DND-41 (cell line): ENCODE measurements around the gene SHB.

ENCODE experiments used
- ATAC-seq: fragments of 200-7000 bp; cut with Tn5 transposase; 3 replicates; pipeline ENCODE4 v1.9.1; 2021; ENCODE audit warnings: low read depth; ENCODE audit not compliant: insufficient read depth
- DNase-seq: peaks from one replicate; pipeline ENCODE4 v3.0.0-alpha.2; 2020
- H2AFZ ChIP-seq: 2 replicates; pipeline ENCODE4 v1.6.0; 2012; ENCODE audit warnings: low read depth, low read length
- H3K27ac ChIP-seq: 2 replicates; pipeline ENCODE4 v1.5.1; 2012; ENCODE audit warnings: low read length, inconsistent platforms
- H3K27me3 ChIP-seq: fragments of 200-600 bp; sonication (generic); 2 replicates; pipeline ENCODE4 v1.6.0; 2012; ENCODE audit warnings: low read length, mild to moderate bottlenecking, inconsistent platforms; ENCODE audit not compliant: insufficient read depth, poor library complexity
- H3K36me3 ChIP-seq: 2 replicates; pipeline ENCODE4 v1.5.1; 2012; ENCODE audit warnings: low read length, inconsistent platforms; ENCODE audit not compliant: insufficient read depth
- H3K4me1 ChIP-seq: 2 replicates; pipeline ENCODE4 v1.5.1; 2012; ENCODE audit warnings: mild to moderate bottlenecking, low read length; ENCODE audit not compliant: insufficient read depth
- H3K4me2 ChIP-seq: 2 replicates; pipeline ENCODE4 v1.6.0; 2012; ENCODE audit warnings: mild to moderate bottlenecking, moderate library complexity, low read length, inconsistent platforms; ENCODE audit not compliant: insufficient read depth
- H3K4me3 ChIP-seq, 2 experiments: fragments of 200-600 bp in 1 of 2; shearing (Covaris generic) in 1 of 2; 2 replicates each; pipeline ENCODE4 v1.5.1; 2012 to 2016; ENCODE audit warnings: inconsistent platforms in 2 of 2, low read length in 2 of 2, mild to moderate bottlenecking in 2 of 2, low read depth in 1 of 2, moderate library complexity in 1 of 2
- H3K79me2 ChIP-seq: 2 replicates; pipeline ENCODE4 v1.6.0; 2012; ENCODE audit warnings: low read length, inconsistent platforms; ENCODE audit not compliant: insufficient read depth
- H3K9ac ChIP-seq: 2 replicates; pipeline ENCODE4 v1.6.0; 2012; ENCODE audit warnings: low read depth, mild to moderate bottlenecking, inconsistent platforms, low read length, moderate library complexity
- H3K9me3 ChIP-seq: 2 replicates; pipeline ENCODE4 v1.5.1; 2012; ENCODE audit warnings: low read length, moderate library complexity, mild to moderate bottlenecking, inconsistent platforms; ENCODE audit not compliant: insufficient read depth, severe bottlenecking
- H4K20me1 ChIP-seq: 2 replicates; pipeline ENCODE4 v1.6.0; 2012; ENCODE audit warnings: low read length; ENCODE audit not compliant: insufficient read depth
- EZH2 ChIP-seq: IDR thresholded peaks from 3 replicates; pipeline ENCODE4 v1.6.1; 2012; ENCODE audit warnings: borderline replicate concordance, low read depth, mild to moderate bottlenecking, moderate library complexity, low read length, inconsistent platforms; ENCODE audit not compliant: severe bottlenecking
- TF ChIP-seq, protein P1 (sequence below): IDR thresholded peaks from 2 replicates; pipeline ENCODE4 v1.5.1; 2012; ENCODE audit warnings: borderline replicate concordance, low read length, moderate library complexity, mild to moderate bottlenecking; ENCODE audit not compliant: poor library complexity, severe bottlenecking; ENCODE audit errors: extremely low read depth

Gene SHB

GRCh38 chr9:37908698-37909186 lies 160.3 kb downstream of the SHB start:
- Histone ChIP-seq H3K36me3 (no peaks in the 10 kb centered on the region), H2AFZ (no peak overlapping the region), H3K79me2 (peaks cover 12% of the 10 kb centered on the region), H3K4me3 (no peak overlapping the region), H3K9me3 (no peaks in the 10 kb centered on the region), H4K20me1 (no peaks in the 10 kb centered on the region), H3K27me3 (no peaks in the 10 kb centered on the region), H3K27ac (no peak overlapping the region), H3K4me1 (peaks cover 12% of the 10 kb centered on the region), H3K9ac (no peak overlapping the region), H3K4me2 (no peak overlapping the region)
- no peak for ATAC-seq
- TF ChIP-seq, protein P1, sequence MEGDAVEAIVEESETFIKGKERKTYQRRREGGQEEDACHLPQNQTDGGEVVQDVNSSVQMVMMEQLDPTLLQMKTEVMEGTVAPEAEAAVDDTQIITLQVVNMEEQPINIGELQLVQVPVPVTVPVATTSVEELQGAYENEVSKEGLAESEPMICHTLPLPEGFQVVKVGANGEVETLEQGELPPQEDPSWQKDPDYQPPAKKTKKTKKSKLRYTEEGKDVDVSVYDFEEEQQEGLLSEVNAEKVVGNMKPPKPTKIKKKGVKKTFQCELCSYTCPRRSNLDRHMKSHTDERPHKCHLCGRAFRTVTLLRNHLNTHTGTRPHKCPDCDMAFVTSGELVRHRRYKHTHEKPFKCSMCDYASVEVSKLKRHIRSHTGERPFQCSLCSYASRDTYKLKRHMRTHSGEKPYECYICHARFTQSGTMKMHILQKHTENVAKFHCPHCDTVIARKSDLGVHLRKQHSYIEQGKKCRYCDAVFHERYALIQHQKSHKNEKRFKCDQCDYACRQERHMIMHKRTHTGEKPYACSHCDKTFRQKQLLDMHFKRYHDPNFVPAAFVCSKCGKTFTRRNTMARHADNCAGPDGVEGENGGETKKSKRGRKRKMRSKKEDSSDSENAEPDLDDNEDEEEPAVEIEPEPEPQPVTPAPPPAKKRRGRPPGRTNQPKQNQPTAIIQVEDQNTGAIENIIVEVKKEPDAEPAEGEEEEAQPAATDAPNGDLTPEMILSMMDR, result no peak
- TF ChIP-seq EZH2, result no peak
- DNase-seq, result no peak

DNA sequence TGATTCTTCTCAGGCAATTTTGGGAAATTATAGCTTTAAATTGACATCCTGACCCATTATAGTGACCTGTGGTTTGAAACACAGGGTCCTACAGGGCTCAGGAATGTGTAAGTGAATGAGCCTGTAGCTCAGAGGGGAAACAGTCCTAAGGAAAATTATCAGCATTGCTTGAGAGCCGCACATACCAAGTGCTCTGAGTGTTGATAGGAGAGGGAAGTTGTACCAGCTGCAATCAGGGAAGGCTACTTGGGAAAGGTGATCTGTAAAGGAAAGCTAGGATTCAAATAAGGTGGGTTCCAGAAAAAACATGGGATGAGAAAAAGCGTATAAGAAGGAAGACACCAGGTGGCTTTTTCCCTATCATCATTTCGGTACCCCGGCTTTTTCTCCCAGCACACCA lies 160.7 kb downstream of the SHB start:
- Histone ChIP-seq H3K9ac (no peak overlapping the region), H3K27ac (no peak overlapping the region), H3K9me3 (no peaks in the 10 kb centered on the region), H3K4me3 (no peak overlapping the region), H4K20me1 (no peaks in the 10 kb centered on the region), H3K4me2 (no peak overlapping the region), H3K36me3 (no peaks in the 10 kb centered on the region), H2AFZ (no peak overlapping the region), H3K4me1 (peaks cover 13% of the 10 kb centered on the region), H3K79me2 (peaks cover 16% of the 10 kb centered on the region), H3K27me3 (no peaks in the 10 kb centered on the region)
- no peak for DNase-seq
- TF ChIP-seq, protein P1, result no peak
- no peak for TF ChIP-seq EZH2
- ATAC-seq, result no peak

DNA sequence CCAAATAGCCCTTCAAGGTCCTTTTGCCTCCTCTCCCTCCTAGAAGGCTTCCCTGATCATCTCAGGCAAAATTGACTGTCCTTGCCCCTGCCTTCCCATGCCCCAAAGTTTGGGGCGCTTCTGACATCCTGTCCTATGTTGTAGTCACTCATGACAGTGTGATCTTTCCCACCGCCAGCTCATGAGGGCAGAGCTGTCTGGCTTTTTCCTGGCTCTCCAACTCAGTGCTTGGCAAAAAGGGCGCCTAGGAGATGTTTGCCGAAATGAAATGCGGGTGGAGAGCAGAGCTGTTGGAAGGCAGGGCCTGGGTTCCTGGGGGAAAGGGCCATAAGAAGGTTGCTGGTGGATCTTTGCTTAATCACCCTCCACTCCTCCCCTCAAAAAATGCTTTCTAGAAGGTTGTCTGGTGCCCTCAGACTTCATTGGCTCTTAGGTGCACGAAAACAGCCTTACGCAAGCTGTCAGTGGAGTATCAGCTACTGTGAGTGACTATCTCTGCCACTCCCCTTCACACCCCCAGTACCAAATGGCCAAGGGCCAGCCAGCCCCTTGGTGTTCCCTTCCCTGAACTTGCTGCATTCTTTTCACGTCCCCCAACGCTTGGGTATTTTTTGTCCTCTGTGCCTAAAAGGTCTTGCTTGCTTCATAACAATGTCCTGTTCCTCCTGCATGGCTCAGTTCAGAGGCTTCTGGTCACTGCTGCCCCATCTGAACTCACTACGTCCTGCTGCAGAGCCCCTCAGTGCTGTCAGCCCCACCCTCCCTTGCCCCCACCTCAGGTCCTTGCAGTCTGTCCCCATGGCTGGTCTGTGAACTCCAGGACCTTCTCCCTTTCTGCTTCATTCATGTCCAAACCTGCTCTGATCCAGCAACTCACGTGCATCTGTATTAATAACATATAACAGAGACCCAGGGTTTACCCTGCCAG lies 162.5 kb downstream of the SHB start:
- H3K4me2 ChIP-seq, result no peak overlapping the region
- H3K4me3 ChIP-seq, result no peak overlapping the region
- H3K27me3 ChIP-seq, result no peaks in the 10 kb centered on the region
- H3K79me2 ChIP-seq, result peaks cover 33% of the 10 kb centered on the region
- no peak overlapping the region for H3K9ac ChIP-seq
- H3K27ac ChIP-seq, result no peak overlapping the region
- no peak for TF ChIP-seq EZH2
- TF ChIP-seq, protein P1, result no peak
- no peak overlapping the region for H2AFZ ChIP-seq
- H3K4me1 ChIP-seq, result peaks cover 30% of the 10 kb centered on the region
- ATAC-seq (no peak), DNase-seq (no peak)
- no peaks in the 10 kb centered on the region for H3K36me3 ChIP-seq
- no peaks in the 10 kb centered on the region for H3K9me3 ChIP-seq
- no peaks in the 10 kb centered on the region for H4K20me1 ChIP-seq

DNA sequence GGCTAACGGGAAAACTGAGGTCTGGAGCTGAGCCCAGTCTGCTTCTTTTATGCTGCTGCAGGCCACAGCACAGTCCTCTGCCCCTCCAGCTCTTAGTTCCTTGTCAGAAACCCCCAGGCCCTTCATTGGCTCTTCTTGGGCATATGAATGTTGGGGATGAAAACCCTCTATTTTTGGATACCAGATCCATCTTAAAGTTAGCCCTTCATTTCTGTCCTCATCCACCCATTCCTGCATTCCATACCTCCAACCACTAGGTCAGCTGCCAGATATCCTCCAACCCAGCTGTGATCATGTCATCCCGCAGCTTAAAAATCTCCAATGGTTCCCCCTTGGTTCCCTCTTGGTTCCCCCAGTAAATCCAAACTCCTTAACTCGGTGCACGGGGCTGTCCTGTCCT lies 163.3 kb downstream of the SHB start:
- Histone ChIP-seq H3K4me1 (peaks cover 31% of the 10 kb centered on the region), H3K36me3 (no peaks in the 10 kb centered on the region), H3K9ac (no peak overlapping the region), H3K79me2 (peaks cover 40% of the 10 kb centered on the region), H4K20me1 (no peaks in the 10 kb centered on the region), H3K4me2 (no peak overlapping the region), H3K4me3 (no peak overlapping the region), H3K27ac (no peak overlapping the region), H2AFZ (no peak overlapping the region), H3K9me3 (no peaks in the 10 kb centered on the region), H3K27me3 (no peaks in the 10 kb centered on the region)
- DNase-seq, result no peak
- TF ChIP-seq, protein P1, result no peak
- TF ChIP-seq EZH2, result no peak
- no peak for ATAC-seq
